HEK293T (cell line): ENCODE measurements around the gene C11orf21.

Source experiments
- ARNT ChIP-seq: fragments of 450-650 bp; IDR thresholded peaks from 2 replicates; pipeline ENCODE4 v1.6.1; 2017; ENCODE audit warnings: mild to moderate bottlenecking
- BHLHE40 ChIP-seq: fragments of 450-650 bp; IDR thresholded peaks from 2 replicates; pipeline ENCODE4 v1.6.1; 2016; ENCODE audit warnings: mild to moderate bottlenecking, moderate library complexity, borderline replicate concordance
- ELF4 ChIP-seq: fragments of 450-650 bp; IDR thresholded peaks from 2 replicates; pipeline ENCODE4 v1.6.1; 2017; ENCODE audit warnings: antibody characterized with exemption
- FOXM1 ChIP-seq: fragments of 450-650 bp; IDR thresholded peaks from 2 replicates; pipeline ENCODE4 v1.6.1; 2017; ENCODE audit warnings: mild to moderate bottlenecking, borderline replicate concordance
- LEF1 ChIP-seq: fragments of 450-650 bp; IDR thresholded peaks from 2 replicates; pipeline ENCODE4 v1.6.1; 2017; ENCODE audit warnings: mild to moderate bottlenecking, borderline replicate concordance
- PKNOX1 ChIP-seq: fragments of 450-650 bp; IDR thresholded peaks from 2 replicates; pipeline ENCODE4 v1.6.1; 2016
- SP1 ChIP-seq: fragments of 450-650 bp; IDR thresholded peaks from 2 replicates; pipeline ENCODE4 v1.6.1; 2017
- ZNF384 ChIP-seq: fragments of 450-650 bp; IDR thresholded peaks from 2 replicates; pipeline ENCODE4 v1.6.1; 2016

GRCh38 chr11:2307501-2308331 lies 6.0 kb upstream of the C11orf21 start:
- TF ChIP-seq BHLHE40, result no peak
- no peak for TF ChIP-seq SP1
- no peak for TF ChIP-seq ARNT
- TF ChIP-seq ZNF384, result no peak
- no peak for TF ChIP-seq ELF4
- no peak for TF ChIP-seq FOXM1
- TF ChIP-seq LEF1, result no peak
- TF ChIP-seq PKNOX1, result no peak
